DND-41 (cell line): ENCODE measurements around the gene CRYZ.

ENCODE experiments used
- EZH2 ChIP-seq: IDR thresholded peaks from 3 replicates; pipeline ENCODE4 v1.6.1; 2012; ENCODE audit warnings: borderline replicate concordance, low read depth, mild to moderate bottlenecking, moderate library complexity, low read length, inconsistent platforms; ENCODE audit not compliant: severe bottlenecking
- TF ChIP-seq, protein P1 (sequence below): IDR thresholded peaks from 2 replicates; pipeline ENCODE4 v1.5.1; 2012; ENCODE audit warnings: borderline replicate concordance, low read length, moderate library complexity, mild to moderate bottlenecking; ENCODE audit not compliant: poor library complexity, severe bottlenecking; ENCODE audit errors: extremely low read depth

DNA sequence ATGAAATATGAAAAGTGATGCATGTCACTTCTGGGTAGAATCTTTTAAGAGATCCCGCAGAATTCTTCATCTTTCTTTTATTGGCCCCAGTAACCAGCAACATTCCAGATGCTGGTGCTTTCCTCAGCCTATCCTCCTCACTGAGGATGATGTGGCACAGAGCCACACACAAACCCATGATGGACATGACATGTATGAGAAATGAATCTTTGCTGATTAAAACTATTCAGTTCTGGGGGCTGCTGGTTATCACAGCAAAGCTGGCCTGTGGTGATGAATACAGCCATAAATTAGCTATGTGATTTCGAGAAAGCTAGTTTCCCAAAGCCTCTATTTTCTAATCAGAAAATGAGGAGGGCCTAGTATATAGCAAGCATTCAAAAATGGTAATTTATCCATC is 51.0 kb downstream of the CRYZ start:
- TF ChIP-seq, protein P1, sequence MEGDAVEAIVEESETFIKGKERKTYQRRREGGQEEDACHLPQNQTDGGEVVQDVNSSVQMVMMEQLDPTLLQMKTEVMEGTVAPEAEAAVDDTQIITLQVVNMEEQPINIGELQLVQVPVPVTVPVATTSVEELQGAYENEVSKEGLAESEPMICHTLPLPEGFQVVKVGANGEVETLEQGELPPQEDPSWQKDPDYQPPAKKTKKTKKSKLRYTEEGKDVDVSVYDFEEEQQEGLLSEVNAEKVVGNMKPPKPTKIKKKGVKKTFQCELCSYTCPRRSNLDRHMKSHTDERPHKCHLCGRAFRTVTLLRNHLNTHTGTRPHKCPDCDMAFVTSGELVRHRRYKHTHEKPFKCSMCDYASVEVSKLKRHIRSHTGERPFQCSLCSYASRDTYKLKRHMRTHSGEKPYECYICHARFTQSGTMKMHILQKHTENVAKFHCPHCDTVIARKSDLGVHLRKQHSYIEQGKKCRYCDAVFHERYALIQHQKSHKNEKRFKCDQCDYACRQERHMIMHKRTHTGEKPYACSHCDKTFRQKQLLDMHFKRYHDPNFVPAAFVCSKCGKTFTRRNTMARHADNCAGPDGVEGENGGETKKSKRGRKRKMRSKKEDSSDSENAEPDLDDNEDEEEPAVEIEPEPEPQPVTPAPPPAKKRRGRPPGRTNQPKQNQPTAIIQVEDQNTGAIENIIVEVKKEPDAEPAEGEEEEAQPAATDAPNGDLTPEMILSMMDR, result no peak
- no peak for TF ChIP-seq EZH2
